GM18498 (cell line): ENCODE results near the gene GALNT17.
"Not testable (repeated sequence)": the region's sequence is repeated elsewhere in the genome, so short reads cannot be mapped to it uniquely, and the experiment has no call there.

Experiments used
- ATAC-seq: cut with Tn5 transposase; IDR thresholded peaks from one replicate; pipeline ENCODE4 v1.9.1; 2021; ENCODE audit warnings: mild to moderate bottlenecking, moderate library complexity; ENCODE audit not compliant: unreplicated experiment

The GALNT17 gene

GRCh38 chr7:71604818-71605414, 473.0 kb downstream of the GALNT17 start:
- no peak for ATAC-seq

DNA sequence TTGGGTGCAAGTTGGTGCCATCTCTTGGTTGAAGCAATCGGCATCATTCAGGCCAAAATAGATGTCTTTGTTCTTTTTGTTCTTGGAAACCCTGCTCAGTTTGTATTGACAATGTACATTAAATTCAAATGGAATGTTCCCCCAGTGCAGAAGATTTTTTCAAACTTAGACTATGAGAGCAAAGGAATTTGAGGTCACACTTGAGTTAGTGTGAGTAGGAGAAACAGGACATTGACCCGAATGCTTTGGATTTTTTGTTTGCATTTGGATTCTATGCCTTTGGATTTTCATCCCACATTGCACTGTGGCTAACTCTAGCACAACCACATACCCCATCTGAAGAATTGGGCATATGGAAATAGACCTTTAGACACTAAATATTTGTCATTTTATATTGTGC, 480.0 kb downstream of the GALNT17 start:
- ATAC-seq: no peak

- ATAC-seq: no peak
Measured at GRCh38 chr7:71612911-71613310, 481.0 kb downstream of the GALNT17 start.

- no peak for ATAC-seq
Measured at GRCh38 chr7:71613313-71613712, 481.4 kb downstream of the GALNT17 start.

- no peak for ATAC-seq
Measured at GRCh38 chr7:71615017-71615416, 483.1 kb downstream of the GALNT17 start.

DNA sequence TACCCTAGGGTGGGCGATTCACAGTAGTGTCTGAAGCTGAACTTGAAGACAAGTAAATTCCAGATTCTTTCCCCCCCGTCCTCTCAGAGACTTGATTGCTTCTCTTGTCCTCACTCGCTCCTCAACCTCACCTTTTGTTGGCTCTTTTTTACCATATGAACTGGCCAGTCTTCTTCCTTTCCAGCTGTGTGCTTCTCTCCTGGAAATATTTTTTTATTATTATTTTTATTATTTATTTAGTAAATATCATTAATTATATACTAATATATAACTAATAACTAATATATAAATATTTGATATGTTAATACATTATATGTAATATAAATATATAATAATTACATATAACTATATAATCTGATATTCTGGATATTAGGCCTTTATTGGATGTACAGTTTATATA, 484.3 kb downstream of the GALNT17 start:
- ATAC-seq: no peak

DNA sequence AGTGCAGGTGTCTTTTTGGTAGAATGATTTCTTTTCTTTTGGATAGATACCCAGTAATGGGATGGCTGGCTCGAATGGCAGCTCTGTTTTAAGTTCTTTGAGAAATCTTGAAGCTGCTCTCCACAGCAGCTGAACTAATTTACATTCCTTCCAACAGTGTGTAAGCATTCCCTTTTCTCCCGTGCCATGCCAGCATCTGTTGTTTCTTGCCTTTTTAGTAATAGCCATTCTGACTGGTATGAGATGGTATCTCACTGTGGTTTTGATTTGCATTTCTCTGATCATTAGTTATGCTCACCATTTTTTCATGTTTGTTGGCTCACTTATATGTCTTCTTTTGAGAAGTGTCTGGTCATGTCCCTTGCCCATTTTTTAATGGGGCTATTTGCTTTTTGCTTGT, 486.3 kb downstream of the GALNT17 start:
- no peak for ATAC-seq

DNA sequence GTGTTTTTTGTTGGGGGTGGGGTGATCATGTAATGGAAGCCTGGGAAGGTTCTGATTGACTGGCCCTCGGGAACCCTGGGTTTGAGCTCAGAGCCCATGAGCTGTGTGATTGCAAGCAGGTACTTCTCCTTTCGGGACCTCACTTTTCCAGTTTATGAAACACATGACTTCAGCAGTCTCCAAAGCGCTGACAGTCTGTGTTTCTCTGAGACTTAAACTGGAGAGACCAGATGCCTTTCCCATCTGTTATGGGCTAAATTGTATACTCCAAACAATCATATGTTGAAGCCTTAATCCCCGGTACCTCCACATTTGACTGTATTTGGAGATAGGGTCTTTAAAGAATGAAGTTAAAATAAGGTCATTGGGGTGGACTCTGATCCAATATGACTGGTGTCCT, 493.6 kb downstream of the GALNT17 start:
- ATAC-seq: no peak

GRCh38 chr7:71626206-71626605, 494.3 kb downstream of the GALNT17 start:
- no peak for ATAC-seq

DNA sequence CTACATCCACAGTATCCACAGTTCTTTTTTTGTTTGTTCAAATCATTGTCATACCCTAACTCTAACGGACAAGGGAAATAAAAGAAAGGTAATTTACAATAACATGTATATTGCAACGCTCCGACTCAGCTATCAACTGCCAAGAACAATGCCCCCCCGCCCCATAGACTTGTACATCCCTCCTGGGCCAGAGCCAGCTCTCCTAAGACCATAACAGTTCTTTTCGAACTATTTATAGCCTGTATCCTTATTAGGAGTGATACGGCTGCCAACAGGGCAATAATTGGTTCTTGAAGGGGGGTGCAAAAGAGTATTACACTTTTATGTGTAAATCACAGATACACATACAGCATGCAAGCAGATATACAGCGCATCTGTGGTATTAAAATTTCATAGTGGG, 495.7 kb downstream of the GALNT17 start:
- ATAC-seq: no peak

- ATAC-seq: no peak
Measured at GRCh38 chr7:71630516-71630915, 498.6 kb downstream of the GALNT17 start.

- ATAC-seq: no peak
Measured at GRCh38 chr7:71633551-71634008, 501.6 kb downstream of the GALNT17 start.

DNA sequence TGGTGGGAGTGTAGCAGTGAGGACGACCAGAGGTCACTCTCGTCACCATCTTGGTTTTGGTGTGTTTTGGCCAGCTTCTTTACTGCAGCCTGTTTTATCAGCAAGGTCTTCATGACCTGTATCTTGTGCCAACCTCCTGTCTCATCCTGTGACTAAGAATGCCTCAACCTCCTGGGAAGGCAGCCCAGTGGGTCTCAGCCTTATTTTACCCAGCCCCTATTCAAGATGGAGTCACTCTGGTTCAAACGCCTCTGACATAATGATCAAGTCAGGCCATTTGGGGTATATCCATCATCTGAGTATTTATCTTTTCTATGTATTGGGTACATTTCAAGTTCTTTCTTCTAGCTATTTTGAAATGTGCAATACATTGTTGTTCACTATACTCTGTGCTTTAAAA, 503.9 kb downstream of the GALNT17 start:
- not testable (repeated sequence) for ATAC-seq

DNA sequence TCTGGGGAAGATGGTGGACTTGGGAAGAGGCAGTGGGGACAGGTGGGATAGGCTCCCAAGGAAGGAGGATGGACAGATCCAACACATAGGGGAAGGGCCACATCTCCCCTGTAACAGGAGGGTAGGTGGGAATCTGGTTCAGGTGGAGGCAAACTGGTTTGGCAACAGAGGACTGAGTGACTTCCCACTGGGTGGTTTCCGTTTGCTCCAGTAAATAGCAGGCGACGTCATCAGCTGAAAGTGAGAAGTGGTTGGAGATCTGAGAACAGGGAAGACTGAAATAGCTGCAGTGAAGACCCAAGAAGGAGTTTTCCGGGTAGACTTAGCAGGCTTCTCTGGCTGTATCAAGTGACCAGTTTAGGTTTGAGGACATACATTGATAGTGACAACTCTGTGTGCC, 504.4 kb downstream of the GALNT17 start:
- no peak for ATAC-seq

- no peak for ATAC-seq
Measured at GRCh38 chr7:71637578-71637977, 505.6 kb downstream of the GALNT17 start.

DNA sequence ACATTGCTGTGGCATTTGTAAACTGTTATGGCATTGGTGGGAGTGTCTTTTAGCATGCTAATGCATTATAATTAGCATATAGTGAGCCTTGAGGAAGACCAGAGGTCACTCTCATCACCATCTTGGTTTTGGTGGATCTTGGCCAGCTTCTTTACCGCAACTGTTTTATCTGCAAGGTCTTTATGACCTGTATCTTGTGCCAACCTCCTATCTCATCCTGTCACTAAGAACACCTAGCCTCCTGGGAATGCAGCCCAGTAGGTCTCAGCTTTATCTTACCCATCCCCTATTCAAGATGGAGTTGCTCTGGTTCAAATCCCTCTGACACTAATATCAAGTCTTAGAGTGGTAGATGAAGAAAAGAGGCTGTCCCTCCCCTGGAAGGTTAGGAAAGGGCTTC, 506.2 kb downstream of the GALNT17 start:
- ATAC-seq: no peak

DNA sequence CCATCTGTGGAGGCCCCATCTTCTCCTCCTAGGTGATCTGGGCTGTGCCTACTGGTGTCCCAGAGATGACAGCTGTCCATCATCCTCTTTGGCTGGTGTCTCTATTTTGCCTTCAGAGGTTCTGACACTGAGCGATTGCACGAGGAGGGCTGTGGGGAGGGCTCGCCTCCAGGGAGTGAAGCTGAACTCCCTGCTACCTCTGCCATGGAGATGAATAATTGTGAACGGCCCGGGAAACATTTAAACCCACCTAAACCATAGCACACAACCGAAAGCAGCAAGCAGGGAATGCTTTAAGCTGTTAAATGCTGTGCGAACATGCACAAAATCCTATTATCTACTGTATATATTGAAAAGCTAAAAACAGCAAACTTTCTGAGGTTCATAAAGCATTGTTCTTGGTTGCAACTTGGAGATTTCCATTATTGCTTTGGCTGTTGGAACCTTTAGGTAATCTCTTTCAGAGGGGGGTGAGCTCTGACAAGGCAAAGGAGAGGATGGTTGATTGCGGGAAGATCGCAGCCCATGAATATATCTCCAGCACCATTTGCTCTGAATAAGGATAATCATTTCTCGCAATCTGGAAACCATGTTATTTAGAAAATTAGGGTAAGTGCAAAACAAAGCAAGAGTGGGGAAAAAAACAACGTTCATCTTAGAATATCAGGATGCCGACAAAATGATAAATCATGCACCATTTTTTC, 507.6 kb downstream of the GALNT17 start:
- ATAC-seq: no peak

DNA sequence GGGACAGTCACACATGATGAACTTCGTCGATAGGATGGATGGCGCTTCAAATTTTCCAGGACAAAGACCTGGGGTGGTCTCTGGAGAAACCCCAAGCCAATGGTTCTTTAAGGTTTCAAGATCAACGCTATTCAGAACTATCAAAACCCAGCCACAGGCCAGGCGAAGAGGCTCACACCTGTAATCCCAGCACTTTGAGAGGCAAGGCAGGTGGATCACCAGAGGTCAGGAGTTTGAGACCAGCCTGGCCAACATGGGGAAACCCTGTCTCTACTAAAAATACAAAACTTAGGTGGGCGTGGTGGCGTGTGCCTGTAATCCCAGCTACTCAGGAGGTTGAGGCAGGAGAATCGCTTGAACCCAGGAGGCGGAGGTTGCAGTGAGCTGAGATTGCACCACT, 511.1 kb downstream of the GALNT17 start:
- not testable (repeated sequence) for ATAC-seq

- no peak for ATAC-seq
Measured at GRCh38 chr7:71645836-71646235, 513.9 kb downstream of the GALNT17 start.

DNA sequence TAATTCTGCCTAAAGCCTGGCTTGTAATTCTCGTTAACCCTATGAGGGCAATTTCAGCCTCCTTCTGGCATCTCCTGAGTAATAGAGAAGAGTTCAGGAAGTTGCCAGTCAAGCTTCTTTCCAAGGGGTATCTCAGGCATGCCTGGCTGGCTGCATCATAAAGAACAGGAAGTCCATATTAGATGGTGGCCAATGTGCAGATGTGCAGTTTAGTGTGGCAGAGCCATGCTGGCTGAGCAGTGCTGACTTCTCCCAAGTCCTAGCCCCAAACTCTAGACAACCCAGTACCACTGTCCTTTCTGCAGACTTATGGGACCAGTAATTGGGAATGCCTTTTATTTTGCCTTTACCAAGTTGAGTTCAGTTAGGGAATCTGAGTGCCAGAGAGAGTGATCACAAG, 517.9 kb downstream of the GALNT17 start:
- no peak for ATAC-seq

DNA sequence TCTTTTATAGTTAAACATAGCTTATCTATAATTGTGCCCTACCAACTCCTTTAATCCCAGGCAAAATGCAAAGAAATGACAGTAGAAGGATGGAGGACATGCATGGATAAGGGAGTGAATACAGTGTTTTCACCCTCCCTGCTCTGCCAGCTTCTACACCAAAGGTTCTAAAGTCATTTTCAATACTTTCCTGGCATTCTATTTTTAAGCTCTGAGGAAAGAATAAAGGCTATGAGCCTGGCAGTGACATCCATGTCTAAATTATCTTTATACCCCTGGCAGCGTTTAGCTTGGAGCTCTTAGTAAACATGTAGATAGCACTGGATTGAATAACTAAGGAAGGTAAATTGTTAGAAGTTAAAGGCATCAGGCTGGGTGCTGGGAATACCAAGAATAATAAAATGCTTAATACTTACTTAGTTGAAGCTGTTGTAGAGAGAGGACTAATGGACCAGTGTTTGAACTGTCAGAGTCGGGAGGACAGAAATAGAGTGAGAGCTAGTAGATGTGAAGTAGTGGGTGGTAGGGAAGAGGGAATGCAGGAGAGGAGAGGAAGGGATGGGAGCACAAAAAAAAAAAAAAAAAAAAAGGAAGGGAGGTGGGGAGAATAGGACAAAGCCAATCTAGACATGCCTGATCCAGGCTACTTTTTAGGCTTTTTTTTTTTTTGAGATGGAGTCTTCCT, 518.9 kb downstream of the GALNT17 start:
- ATAC-seq: no peak

- no peak for ATAC-seq
Measured at GRCh38 chr7:71652510-71652909, 520.6 kb downstream of the GALNT17 start.
